Cardiac muscle cell (in vitro differentiated cells and primary cell): Measurements from ENCODE around the gene NPC1. TPM values are rescaled to one million over a fixed set of nuclear protein-coding genes. Genes with fewer than 3 reads are reported as not detected.

Experiments used
- DNase-seq, 2 donors: peaks; one replicate each; pipeline versions ENCODE4 v3.0.0 to v3.0.0-alpha.2; 2010 to 2017; ENCODE audit warnings: low read depth in 1 of 2, low spot score in 1 of 2
- H3K27ac ChIP-seq: fragments of 200-600 bp; sonication (generic); 2 replicates; pipeline ENCODE4 v1.5.1; 2016
- H3K27me3 ChIP-seq: fragments of 200-600 bp; sonication (generic); 2 replicates; pipeline ENCODE4 v1.6.0; 2016; ENCODE audit warnings: control low read depth
- H3K36me3 ChIP-seq: fragments of 200-600 bp; sonication (generic); 2 replicates; pipeline ENCODE4 v1.5.1; 2016; ENCODE audit warnings: control low read depth
- H3K4me1 ChIP-seq: fragments of 200-600 bp; sonication (generic); 2 replicates; pipeline ENCODE4 v1.8.1; 2017; ENCODE audit warnings: low read depth, mild to moderate bottlenecking, mixed run types
- H3K4me3 ChIP-seq: fragments of 200-600 bp; sonication (generic); 2 replicates; pipeline ENCODE4 v1.5.1; 2016; ENCODE audit warnings: mild to moderate bottlenecking
- H3K9me3 ChIP-seq: fragments of 200-600 bp; sonication (generic); 2 replicates; pipeline ENCODE4 v1.5.1; 2017; ENCODE audit warnings: low read depth, mild to moderate bottlenecking, control low read depth
- CTCF ChIP-seq: IDR thresholded peaks from 2 replicates; pipeline ENCODE4 v1.5.1; 2012; ENCODE audit warnings: low read depth, mild to moderate bottlenecking, low read length
- polyA plus RNA-seq: library from polyadenylated mRNA; unstranded; fragments of >200 nt; fragmentation: Nextera tagmentation; extraction: Ambion mirVana; gene quantifications from 2 replicates; pipeline ENCODE4 v1.2.1, GENCODE V29; 2016
- total RNA-seq: library from RNA; depleted of rRNA; stranded (reverse); fragments of >200 nt; gene quantifications from 2 replicates; pipeline ENCODE4 v1.2.3, GENCODE V29; 2016

The NPC1 gene
- total and polyA plus RNA-seq, 2 experiments from 2014 or later = 14.1 to 25.9 TPM

- peaks cover 6% of the 10 kb centered on the region for H3K36me3 ChIP-seq
- no peaks in the 10 kb centered on the region for H3K27me3 ChIP-seq
- TF ChIP-seq CTCF = no peak
- H3K4me1 ChIP-seq = peaks cover 12% of the 10 kb centered on the region
- DNase-seq = peak in 1 of 2 donors; percentile 65
- H3K27ac ChIP-seq = no peak overlapping the region
- no peaks in the 10 kb centered on the region for H3K9me3 ChIP-seq
- H3K4me3 ChIP-seq = no peak overlapping the region
These were observed 12.5 kb downstream of the NPC1 start for GRCh38 chr18:23573626-23574431.

DNA sequence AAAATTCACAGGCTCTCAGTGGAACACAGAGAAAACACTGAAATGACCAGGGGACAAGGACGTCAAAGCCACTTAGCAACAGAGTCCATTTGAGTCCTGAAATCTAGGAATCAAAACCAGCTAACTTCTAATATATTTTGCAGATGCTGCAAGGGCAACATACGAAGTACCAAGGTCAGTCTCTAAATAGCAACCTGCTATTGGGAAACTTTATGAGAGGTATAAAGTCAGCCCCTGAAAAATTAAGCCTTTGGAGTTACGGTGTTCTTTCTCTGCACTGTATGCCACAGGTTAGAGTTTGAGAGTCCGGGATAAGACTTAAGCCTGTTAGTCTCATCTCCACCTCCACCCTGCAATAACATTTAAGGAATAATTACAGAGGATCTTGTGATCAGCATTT lies 13.3 kb downstream of the NPC1 start:
- peaks cover 12% of the 10 kb centered on the region for H3K4me1 ChIP-seq
- H3K4me3 ChIP-seq = no peak overlapping the region
- TF ChIP-seq CTCF = no peak
- DNase-seq = no peak
- no peak overlapping the region for H3K27ac ChIP-seq
- H3K36me3 ChIP-seq = peaks cover 13% of the 10 kb centered on the region
- no peaks in the 10 kb centered on the region for H3K27me3 ChIP-seq
- no peaks in the 10 kb centered on the region for H3K9me3 ChIP-seq

- H3K36me3 ChIP-seq = peaks cover 13% of the 10 kb centered on the region
- H3K4me3 ChIP-seq = no peak overlapping the region
- no peak for DNase-seq
These were observed 13.7 kb downstream of the NPC1 start for GRCh38 chr18:23572570-23572969.

GRCh38 chr18:23572012-23572411 lies 14.3 kb downstream of the NPC1 start:
- no peak for TF ChIP-seq CTCF
- Histone ChIP-seq H3K27me3 (no peaks in the 10 kb centered on the region), H3K9me3 (no peaks in the 10 kb centered on the region), H3K4me1 (peaks cover 12% of the 10 kb centered on the region), H3K36me3 (peaks cover 13% of the 10 kb centered on the region), H3K4me3 (no peak overlapping the region), H3K27ac (no peak overlapping the region)
- DNase-seq = no peak

More at GRCh38 chr18:23572570-23572969, 13.7 kb downstream of the NPC1 start:
- Histone ChIP-seq H3K4me1 (peaks cover 12% of the 10 kb centered on the region), H3K27me3 (no peaks in the 10 kb centered on the region), H3K27ac (no peak overlapping the region), H3K9me3 (no peaks in the 10 kb centered on the region)
- TF ChIP-seq CTCF = no peak

- Histone ChIP-seq H3K36me3 (peaks cover 13% of the 10 kb centered on the region), H3K27me3 (no peaks in the 10 kb centered on the region), H3K27ac (no peak overlapping the region), H3K4me1 (peaks cover 12% of the 10 kb centered on the region), H3K9me3 (no peaks in the 10 kb centered on the region), H3K4me3 (no peak overlapping the region)
- no peak for DNase-seq
- no peak for TF ChIP-seq CTCF
These were observed 15.3 kb downstream of the NPC1 start for GRCh38 chr18:23570912-23571504.
